HG03108 (cell line): ENCODE measurements around the gene TRMT61A.

ENCODE experiments used
- ATAC-seq: cut with Tn5 transposase; IDR thresholded peaks from one replicate; pipeline ENCODE4 v1.9.1; 2021; ENCODE audit warnings: moderate library complexity; ENCODE audit not compliant: unreplicated experiment

The TRMT61A gene

DNA sequence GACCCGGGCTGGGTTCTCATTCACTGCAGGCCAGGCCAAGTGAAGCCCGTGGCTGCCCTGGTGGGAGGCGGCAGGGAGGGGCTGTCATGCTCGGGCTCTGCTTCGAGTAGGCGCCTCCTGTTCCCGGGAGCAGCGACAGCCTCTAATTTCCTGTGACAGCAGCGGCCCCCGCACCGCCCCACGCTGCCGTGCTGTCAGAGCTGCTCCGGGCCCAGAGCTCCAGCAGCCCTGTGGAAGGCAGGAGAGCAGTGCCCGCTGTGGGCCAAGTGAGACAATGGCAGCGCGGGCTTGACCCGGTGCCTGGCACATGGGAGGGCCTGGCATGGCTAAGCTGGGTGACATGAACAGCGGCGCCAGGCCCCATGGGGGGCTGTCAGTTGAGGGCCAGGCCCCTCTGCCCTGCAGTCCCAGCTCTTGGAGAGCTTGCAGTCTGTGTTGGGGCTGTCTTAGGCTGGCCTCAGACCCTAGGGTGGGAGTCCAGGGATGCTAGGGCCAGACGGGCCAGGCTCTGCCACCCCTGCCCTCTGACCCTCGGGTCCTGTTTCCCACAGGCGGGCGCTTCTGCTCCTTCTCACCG is 5.1 kb downstream of the TRMT61A start:
- ATAC-seq, result no peak

DNA sequence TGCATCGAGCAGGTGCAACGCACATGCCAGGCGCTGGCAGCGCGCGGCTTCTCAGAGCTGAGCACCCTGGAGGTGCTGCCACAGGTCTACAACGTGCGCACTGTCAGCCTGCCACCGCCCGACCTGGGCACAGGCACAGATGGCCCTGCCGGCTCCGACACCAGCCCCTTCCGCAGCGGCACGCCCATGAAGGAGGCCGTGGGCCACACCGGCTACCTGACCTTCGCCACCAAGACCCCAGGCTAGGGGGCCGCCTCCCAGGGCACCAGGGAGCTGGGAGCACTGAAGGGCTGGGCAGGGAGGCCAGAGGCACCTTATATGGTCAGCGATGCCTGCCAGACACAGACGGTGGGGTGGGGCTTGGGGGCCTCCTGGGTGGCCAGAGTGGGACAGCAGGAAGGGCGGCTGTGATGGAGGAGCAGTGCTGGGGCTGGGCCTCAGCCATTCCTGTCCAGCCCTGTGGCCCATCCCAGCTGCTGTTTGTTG is 5.6 kb downstream of the TRMT61A start:
- no peak for ATAC-seq

GRCh38 chr14:103535081-103535890 is 6.3 kb downstream of the TRMT61A start:
- ATAC-seq, result no peak

- no peak for ATAC-seq
Measured at GRCh38 chr14:103535891-103536565, 7.0 kb downstream of the TRMT61A start.

GRCh38 chr14:103536693-103537092 is 7.7 kb downstream of the TRMT61A start:
- no peak for ATAC-seq

DNA sequence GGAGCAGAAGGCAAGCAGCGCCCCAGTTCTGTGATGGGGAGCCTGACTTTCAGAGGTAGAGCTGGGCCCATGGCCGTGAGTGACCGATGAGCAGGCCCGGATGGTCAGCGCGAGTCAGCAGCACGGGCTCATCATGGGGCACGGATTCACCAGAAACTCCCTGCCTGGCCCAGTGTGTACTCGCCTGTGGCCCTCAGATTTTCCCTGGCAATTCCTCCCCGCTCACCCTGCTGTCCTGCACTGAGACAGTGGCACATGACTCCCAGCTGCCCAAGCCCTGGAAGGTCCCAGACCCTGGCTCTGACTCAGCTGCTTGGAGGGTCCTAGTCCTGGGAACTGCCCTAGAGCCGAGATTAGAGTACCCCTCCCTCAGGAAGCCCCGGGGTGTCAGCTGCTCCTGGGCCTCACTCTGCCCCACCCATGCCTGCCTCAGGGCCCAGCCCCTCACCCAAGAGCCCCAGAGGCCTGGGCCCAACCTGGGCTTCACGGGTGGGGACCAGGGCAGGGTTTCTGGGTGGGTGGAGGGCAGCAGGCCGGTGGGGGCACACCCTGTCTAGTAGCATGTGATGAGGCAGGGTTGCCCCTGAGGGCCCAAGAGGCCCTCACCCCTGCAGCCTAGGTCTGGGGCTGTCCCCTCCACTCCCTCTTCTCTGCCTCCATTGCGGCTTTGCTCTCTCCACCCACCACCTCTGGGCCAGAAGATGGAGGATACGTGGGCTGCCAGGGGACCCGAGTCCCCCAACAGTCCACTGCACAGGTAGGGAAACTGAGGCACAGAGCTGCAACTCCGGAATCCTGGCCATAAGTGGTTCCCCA is 8.4 kb downstream of the TRMT61A start:
- ATAC-seq, result no peak

DNA sequence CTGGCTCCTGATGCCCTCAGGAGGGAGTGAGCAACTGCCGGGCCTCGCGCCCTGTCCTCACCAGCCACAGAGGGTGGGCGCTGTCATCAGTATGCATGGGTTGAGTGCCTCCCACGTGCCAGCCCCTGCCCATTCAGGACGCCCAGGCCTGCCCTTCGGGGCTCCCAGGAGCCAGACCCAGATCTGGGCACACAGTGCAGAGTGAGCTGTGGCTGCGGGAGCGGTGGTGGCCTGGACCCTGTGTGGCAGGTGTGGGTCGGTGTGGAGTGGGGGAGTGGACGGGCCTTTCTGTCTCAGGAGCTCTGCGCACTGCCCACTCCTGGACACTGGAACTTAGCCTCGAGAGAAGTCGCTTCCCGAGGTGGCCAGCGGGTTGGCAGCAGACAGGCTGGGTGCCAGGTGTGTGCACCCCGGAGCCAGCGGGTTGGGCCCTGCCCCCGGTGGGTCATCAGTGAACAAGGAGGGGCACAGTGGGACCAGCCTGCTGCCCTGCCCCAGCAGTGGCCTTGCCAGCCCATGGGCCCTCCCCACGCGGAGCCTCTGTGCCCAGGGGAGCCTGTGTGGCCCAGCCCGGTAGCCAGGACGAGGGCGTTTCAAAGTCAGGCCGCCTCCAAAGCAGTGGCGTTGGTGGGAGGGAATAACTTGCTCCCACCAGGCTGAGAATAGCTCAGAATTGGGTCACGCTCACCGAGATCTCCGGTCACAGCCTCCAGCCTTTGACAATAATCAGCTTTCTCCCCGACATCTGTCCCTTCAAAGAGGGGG is 9.5 kb downstream of the TRMT61A start:
- no peak for ATAC-seq

DNA sequence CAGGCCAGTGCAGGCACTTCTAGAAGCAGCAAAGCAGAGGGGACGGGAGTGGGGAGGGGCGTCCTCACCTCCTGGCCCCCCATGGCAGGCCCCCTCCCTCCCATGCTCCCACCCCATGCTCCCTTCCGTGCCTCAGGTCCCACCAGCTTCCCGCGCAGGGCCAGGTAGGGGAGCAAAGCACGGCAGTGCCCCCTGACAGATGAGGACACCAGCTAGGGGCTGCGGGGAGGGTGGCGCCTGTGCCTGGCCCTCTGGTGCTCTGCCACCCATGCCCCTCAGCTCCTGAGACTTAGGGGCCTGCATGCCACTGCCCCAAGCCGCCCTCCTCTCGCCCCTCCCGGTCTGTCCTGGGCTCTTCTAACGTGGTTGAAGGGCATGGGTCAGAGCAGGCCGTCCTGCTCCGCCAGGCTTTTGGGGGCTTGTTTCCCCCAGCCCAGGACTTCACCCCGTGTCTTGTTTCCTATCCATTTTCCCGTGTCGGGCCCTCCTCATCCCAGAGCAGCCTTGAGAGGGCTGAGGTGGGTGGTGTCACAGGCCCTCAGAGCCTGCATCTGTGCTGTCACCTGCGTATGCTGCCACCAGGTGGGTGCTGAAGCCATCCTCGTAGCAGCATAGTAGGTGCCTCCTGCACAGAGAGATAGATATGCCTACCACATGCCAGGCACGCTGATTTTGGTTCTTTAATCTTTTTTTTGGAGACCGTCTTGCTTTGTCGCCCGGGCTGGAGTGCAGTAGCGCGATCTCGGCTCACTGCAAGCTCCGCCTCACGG is 10.2 kb downstream of the TRMT61A start:
- ATAC-seq, result no peak

DNA sequence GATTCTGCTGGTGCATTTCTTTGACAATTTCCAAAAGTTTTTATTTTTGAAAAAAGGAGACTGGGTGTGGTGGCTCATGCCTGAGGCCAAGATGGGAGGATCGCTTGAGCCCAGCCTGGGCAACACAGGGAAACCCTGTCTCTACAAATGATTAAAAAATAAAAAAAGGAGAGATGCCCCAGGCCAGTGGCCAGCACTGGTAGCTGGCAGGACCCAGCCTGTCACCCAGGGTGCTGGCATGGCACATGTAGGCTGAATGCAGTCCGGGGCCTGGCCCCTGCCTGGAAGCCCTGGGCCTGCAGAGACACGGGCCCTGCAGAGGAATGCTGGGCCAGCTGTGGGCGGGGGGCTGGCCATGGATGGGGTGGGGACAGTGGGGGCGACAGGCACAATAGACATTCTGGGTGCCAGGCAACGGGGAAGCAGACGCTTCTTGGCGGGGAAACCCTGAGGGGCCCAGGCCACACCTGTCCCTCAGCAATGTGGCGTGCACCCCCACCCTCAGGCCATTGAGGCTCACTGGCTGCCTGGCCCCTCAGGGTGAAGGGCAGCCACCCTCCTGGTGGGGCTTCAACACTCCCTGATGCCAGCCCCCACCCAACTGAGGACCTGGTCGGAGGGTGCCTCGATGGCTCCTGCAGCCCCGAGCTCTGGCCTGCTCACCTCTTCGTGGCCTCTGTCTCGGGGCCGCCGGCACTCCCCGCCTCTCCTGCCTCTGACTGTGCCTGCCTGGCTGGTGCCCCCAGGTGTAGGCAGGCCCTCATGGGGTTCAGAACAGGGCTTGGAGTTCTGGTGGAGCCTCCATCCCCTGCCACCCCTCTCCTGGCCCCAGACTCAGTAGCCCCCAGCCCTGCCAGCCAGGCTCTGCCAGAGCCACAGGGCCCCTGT is 12.1 kb downstream of the TRMT61A start:
- ATAC-seq, result no peak

DNA sequence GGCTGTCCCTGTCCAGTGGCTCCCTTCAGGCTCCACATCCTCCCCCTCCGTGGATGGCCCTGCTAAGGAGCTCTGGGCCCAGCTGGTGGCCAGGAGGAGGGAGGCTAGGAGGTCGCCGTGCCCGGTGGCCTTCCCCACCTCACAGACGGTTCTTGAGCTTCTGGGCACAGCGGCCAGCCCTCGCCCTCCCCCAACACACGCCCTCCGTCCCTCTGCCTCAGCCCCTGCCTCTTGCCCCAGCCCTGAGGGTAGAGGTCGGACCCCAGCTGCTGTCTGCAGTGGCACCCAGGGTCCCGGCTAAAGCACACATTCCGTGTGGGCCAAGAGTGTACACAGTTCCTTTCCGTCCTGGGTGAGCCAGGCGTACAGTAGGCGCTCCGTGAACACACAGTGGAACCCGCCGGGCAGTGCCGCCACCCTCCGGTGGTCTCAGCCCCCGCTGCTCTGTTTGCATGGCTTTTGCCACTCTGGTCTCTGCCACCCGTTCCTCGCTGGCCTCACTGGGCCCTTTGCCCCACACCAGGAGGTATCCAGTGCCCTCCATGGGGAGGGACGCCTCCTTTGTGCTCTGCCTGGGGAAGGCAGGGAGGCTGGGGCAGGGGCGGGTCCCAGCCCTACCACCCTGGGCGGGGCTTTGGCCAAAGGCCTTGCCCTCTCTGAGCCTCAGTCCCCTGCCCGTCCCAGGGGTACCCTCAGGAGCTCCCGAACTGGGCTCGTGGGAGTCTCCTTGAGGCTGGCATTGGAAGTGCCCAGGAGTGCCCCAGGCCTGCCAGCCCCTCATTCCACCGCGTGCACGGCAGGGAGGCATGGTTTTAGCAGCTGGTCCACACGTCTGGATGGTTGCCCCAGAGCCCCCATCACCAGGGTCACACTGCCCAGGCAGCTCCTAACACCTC is 13.0 kb downstream of the TRMT61A start:
- ATAC-seq, result no peak

DNA sequence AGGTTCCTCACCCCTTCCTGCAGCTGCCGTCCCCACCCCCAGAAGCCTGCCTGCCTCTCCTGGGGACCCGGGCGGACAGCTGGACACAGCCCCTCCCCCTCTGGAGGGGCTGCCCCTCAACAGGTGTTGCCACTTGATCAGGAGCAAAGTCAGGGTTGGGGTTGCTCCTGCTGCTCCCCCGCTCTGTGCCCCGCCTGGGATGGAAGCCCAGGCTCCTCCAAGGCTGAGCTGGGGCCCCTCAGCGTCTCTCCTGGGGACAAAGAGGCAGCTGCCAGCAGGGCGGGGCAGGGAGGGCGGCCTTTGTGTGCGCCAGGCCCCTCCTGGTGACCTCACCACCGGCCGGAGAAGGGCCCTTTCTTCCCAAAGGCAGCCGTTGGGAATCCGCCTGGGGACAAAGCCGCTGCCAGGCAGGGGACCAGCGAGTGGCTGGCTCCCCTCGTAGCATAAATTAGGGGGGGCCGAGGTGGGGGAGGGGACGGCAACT is 13.7 kb downstream of the TRMT61A start:
- no peak for ATAC-seq

- ATAC-seq, result no peak
Measured at GRCh38 chr14:103543140-103543539, 14.1 kb downstream of the TRMT61A start.

DNA sequence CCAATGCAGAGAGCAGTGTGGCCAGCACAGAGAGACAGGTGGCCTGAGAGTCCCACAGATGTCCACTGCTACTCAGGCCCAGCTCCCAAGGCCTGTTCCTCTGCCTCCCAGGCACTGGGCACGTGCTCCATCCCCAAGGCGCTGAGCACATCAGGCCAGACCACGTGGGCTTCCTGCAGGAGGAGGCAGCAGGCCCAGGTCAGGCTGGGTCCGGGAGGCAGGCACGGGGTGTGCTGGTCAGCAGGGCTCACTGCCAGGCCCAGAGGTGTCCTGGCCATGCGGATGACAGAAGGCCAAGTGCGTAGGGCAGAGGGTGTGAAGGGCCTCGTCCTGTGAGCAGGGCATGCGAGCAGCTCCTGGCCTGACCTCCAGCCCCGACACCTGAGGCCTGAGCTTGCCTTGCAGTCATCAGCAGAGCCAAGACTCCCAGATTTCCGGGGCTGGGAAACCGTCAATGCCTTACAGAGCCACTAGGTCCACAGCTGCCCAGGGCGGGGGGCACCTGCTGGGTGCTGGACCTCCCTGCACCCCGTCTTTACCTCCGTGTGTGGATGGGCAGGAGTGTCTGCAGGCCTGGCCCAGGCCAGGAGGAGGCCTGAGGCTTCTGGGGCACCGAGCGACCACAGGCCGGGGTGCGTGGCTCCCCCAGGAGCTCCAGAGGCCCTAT is 14.9 kb downstream of the TRMT61A start:
- no peak for ATAC-seq

DNA sequence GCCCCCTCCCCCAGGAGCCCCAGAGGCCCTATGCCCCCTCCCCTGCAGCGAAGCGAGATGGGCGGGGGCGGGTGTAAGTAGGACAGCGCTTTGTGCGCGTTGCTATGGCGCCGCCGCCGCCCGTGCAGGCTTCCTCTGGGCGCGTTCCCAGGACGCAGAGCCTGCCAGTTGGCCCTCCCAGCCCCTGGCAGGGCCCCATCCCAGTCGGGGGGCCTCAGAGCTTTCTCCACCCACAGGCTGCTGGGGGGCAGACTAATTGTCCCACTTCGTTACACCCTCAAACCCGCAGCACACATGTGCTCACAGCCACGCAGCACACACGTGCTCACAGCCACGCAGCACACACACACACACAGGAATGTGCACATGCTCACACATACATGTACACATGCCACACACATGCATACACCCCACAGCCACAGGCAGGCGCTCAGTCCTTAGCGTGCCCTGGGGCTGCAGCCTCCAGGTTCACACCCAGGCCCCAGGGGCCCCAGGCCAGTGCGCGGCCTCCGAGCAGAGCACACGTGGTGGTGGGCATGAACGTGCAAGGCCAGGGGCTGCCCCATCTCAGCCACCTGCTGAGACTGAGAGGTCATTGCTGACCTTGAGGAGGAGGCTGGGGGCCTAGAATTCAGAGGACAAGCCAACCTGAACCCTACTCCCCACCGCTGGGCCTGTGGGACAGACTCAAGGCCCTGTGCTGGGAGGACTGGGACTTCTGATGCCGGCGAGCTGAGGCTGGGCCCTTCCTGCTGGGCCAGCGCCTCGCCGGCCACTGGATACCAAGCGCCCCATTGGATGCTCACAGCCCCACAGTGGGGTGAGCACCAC is 15.6 kb downstream of the TRMT61A start:
- no peak for ATAC-seq

GRCh38 chr14:103545219-103545914 is 16.4 kb downstream of the TRMT61A start:
- ATAC-seq, result no peak
